IMR-90 (cell line): ENCODE data around the gene BCKDK. TPM values are rescaled to one million over a fixed set of nuclear protein-coding genes. Genes with fewer than 3 reads are reported as not detected.

ENCODE experiments used
- ATAC-seq: fragments of 200-7000 bp; cut with Tn5 transposase; 2 replicates; pipeline ENCODE4 v1.9.1; 2020; ENCODE audit warnings: low read depth, mild to moderate bottlenecking, moderate library complexity
- BruUV-seq: library from RNA; stranded (reverse); fragments of 400-500 nt; replicated peaks from 2 replicates; lab custom pipeline; 2021; lab: Mats Ljungman, UMichigan
- CTCF ChIA-PET: fragments of 300-600 bp; formaldehyde crosslinking; extraction: SDS; loops from one replicate; lab custom pipeline; 2021; ENCODE audit warnings: antibody characterized with exemption; lab: Yijun Ruan, JAX
- POLR2A ChIA-PET: fragments of 300-600 bp; sonication (Branson Sonifier 250); formaldehyde crosslinking; loops from one replicate; lab custom pipeline; 2022; ENCODE audit warnings: antibody characterized with exemption; ENCODE audit not compliant: unreplicated experiment; lab: Charles Lee
- DNase-seq: peaks from one replicate; pipeline ENCODE4 v3.0.0; 2013
- H2AFZ ChIP-seq: replicated peaks from 2 replicates; pipeline ENCODE3; 2013; ENCODE audit warnings: low read length, mild to moderate bottlenecking; ENCODE audit not compliant: poor library complexity
- H2AK5ac ChIP-seq: 2 replicates; pipeline ENCODE4 v1.6.1; 2013; ENCODE audit warnings: low read depth, low read length, inconsistent platforms
- H2AK9ac ChIP-seq: replicated peaks from 2 replicates; pipeline ENCODE3; 2013; ENCODE audit warnings: mild to moderate bottlenecking, low read depth, low read length, moderate library complexity; ENCODE audit not compliant: poor library complexity
- H2BK120ac ChIP-seq: 2 replicates; pipeline ENCODE4 v1.6.1; 2013; ENCODE audit warnings: low read depth, low read length, inconsistent platforms
- H2BK15ac ChIP-seq: 3 replicates; pipeline ENCODE4 v1.6.1; 2013; ENCODE audit warnings: low read depth, low read length, inconsistent platforms
- H2BK20ac ChIP-seq: 2 replicates; pipeline ENCODE4 v1.6.1; 2013; ENCODE audit warnings: low read depth, mild to moderate bottlenecking, inconsistent platforms, low read length, moderate library complexity
- H2BK5ac ChIP-seq: 2 replicates; pipeline ENCODE4 v1.6.1; 2013; ENCODE audit warnings: mild to moderate bottlenecking, low read depth, low read length, inconsistent platforms; ENCODE audit not compliant: poor library complexity, severe bottlenecking
- H3K14ac ChIP-seq: replicated peaks from 2 replicates; pipeline ENCODE4 v1.6.1; 2013; ENCODE audit warnings: low read depth, low read length, inconsistent platforms
- H3K18ac ChIP-seq: 2 replicates; pipeline ENCODE4 v1.6.1; 2013; ENCODE audit warnings: low read depth, low read length, control low read depth
- H3K23ac ChIP-seq: 2 replicates; pipeline ENCODE4 v1.6.1; 2013; ENCODE audit warnings: low read depth, low read length, inconsistent platforms
- H3K27ac ChIP-seq: 2 replicates; pipeline ENCODE4 v1.5.1; 2013; ENCODE audit warnings: mild to moderate bottlenecking, control low read depth, low read length; ENCODE audit not compliant: insufficient read depth
- H3K27me3 ChIP-seq: 2 replicates; pipeline ENCODE4 v1.6.1; 2013; ENCODE audit warnings: low read length; ENCODE audit not compliant: control insufficient read depth, insufficient read depth
- H3K36me3 ChIP-seq: 2 replicates; pipeline ENCODE4 v1.6.1; 2013; ENCODE audit warnings: low read length, mixed read lengths; ENCODE audit not compliant: control insufficient read depth, insufficient read depth
- H3K4ac ChIP-seq: 2 replicates; pipeline ENCODE4 v1.6.1; 2013; ENCODE audit warnings: low read depth, low read length, inconsistent platforms
- H3K4me1 ChIP-seq: 2 replicates; pipeline ENCODE4 v1.6.1; 2013; ENCODE audit warnings: low read length, mixed read lengths; ENCODE audit not compliant: control insufficient read depth, insufficient read depth
- H3K4me2 ChIP-seq: 2 replicates; pipeline ENCODE4 v1.6.1; 2013; ENCODE audit warnings: low read depth, mild to moderate bottlenecking, control low read depth, low read length, moderate library complexity
- H3K4me3 ChIP-seq: 2 replicates; pipeline ENCODE4 v1.5.1; 2013; ENCODE audit warnings: low read depth, mild to moderate bottlenecking, control low read depth, low read length, moderate library complexity; ENCODE audit not compliant: insufficient read depth
- H3K56ac ChIP-seq: 2 replicates; pipeline ENCODE4 v1.6.1; 2013; ENCODE audit warnings: low read length, inconsistent platforms; ENCODE audit not compliant: insufficient read depth; ENCODE audit errors: extremely low read depth
- H3K79me1 ChIP-seq, 2 experiments: 2 replicates each; pipeline ENCODE4 v1.6.1; 2013; ENCODE audit warnings: low read length in 2 of 2, inconsistent platforms in 1 of 2, low read depth in 1 of 2
- H3K9ac ChIP-seq: 2 replicates; pipeline ENCODE4 v1.6.1; 2013; ENCODE audit warnings: low read depth, low read length, control low read depth
- H3K9me1 ChIP-seq: 2 replicates; pipeline ENCODE4 v1.6.1; 2013; ENCODE audit warnings: low read length, inconsistent platforms; ENCODE audit not compliant: insufficient read depth
- H3K9me3 ChIP-seq: 2 replicates; pipeline ENCODE4 v1.6.1; 2013; ENCODE audit warnings: low read length; ENCODE audit not compliant: control insufficient read depth, insufficient read depth
- H4K20me1 ChIP-seq: 2 replicates; pipeline ENCODE4 v1.6.1; 2013; ENCODE audit warnings: low read length, inconsistent platforms; ENCODE audit not compliant: insufficient read depth
- H4K5ac ChIP-seq: 2 replicates; pipeline ENCODE4 v1.6.1; 2013; ENCODE audit warnings: mild to moderate bottlenecking, low read depth, low read length, control low read depth
- H4K8ac ChIP-seq, 2 experiments: 2 replicates each; pipeline ENCODE4 v1.6.1; 2013; ENCODE audit warnings: low read depth in 2 of 2, low read length in 2 of 2, control low read depth in 1 of 2, inconsistent platforms in 1 of 2
- H4K91ac ChIP-seq: 2 replicates; pipeline ENCODE4 v1.6.1; 2013; ENCODE audit warnings: low read depth, low read length, inconsistent platforms; ENCODE audit not compliant: insufficient read depth
- BHLHE40 ChIP-seq: fragments of 150-350 bp; IDR thresholded peaks from 2 replicates; pipeline ENCODE4 v1.6.1; 2016; ENCODE audit warnings: mild to moderate bottlenecking, low read depth, low read length
- CEBPB ChIP-seq: IDR thresholded peaks from 2 replicates; pipeline ENCODE4 v1.6.1; 2012; ENCODE audit warnings: low read depth, low read length, improper control_type of control experiment
- CHD1 ChIP-seq: IDR thresholded peaks from 2 replicates; pipeline ENCODE4 v1.6.1; 2012; ENCODE audit warnings: low read depth, low read length, improper control_type of control experiment
- CTCF ChIP-seq: conservative IDR thresholded peaks from 2 replicates; pipeline ENCODE4 v1.5.1; 2012; ENCODE audit warnings: mild to moderate bottlenecking, low read depth, low read length, improper control_type of control experiment
- ELK1 ChIP-seq: fragments of 150-350 bp; IDR thresholded peaks from 2 replicates; pipeline ENCODE4 v1.6.1; 2016; ENCODE audit warnings: low read depth, mild to moderate bottlenecking, low read length, moderate library complexity, borderline replicate concordance
- FOS ChIP-seq: fragments of 150-350 bp; IDR thresholded peaks from 2 replicates; pipeline ENCODE4 v1.6.1; 2016; ENCODE audit warnings: low read depth, low read length
- MAZ ChIP-seq: IDR thresholded peaks from 2 replicates; pipeline ENCODE4 v1.6.1; 2012; ENCODE audit warnings: low read depth, mild to moderate bottlenecking, low read length, improper control_type of control experiment, moderate library complexity, borderline replicate concordance
- MXI1 ChIP-seq: IDR thresholded peaks from 2 replicates; pipeline ENCODE4 v1.6.1; 2012; ENCODE audit warnings: low read depth, mild to moderate bottlenecking, low read length, moderate library complexity, borderline replicate concordance
- NFE2L2 ChIP-seq: fragments of 150-350 bp; IDR thresholded peaks from 2 replicates; pipeline ENCODE4 v1.6.1; 2016; ENCODE audit warnings: low read depth, mild to moderate bottlenecking, low read length
- POLR2A ChIP-seq: IDR thresholded peaks from 2 replicates; pipeline ENCODE4 v1.6.1; 2012; ENCODE audit warnings: mild to moderate bottlenecking, low read depth, low read length
- RAD21 ChIP-seq: IDR thresholded peaks from 2 replicates; pipeline ENCODE4 v1.6.1; 2012; ENCODE audit warnings: low read length, improper control_type of control experiment
- RCOR1 ChIP-seq: IDR thresholded peaks from 2 replicates; pipeline ENCODE4 v1.6.1; 2012; ENCODE audit warnings: mild to moderate bottlenecking, low read length, improper control_type of control experiment; ENCODE audit not compliant: insufficient replicate concordance
- RFX5 ChIP-seq: IDR thresholded peaks from 2 replicates; pipeline ENCODE4 v1.8.0; 2012; ENCODE audit warnings: low read depth, mild to moderate bottlenecking, low read length, moderate library complexity
- SMC3 ChIP-seq: fragments of 150-350 bp; IDR thresholded peaks from 2 replicates; pipeline ENCODE4 v1.6.1; 2016; ENCODE audit warnings: low read depth, mild to moderate bottlenecking, antibody characterized with exemption, low read length, moderate library complexity
- USF2 ChIP-seq: fragments of 150-350 bp; IDR thresholded peaks from 2 replicates; pipeline ENCODE4 v1.6.1; 2017; ENCODE audit warnings: mild to moderate bottlenecking, antibody characterized with exemption, low read length, low read depth
- WGBS, 2 experiments: methylation state at CpG; one replicate each; pipeline versions ENCODE4 v1.1.5 to v1.1.7; 2013; ENCODE audit warnings: missing lambda C conversion rate in 2 of 2; ENCODE audit not compliant: insufficient read length in 1 of 2; ENCODE audit errors: extremely low coverage in 2 of 2; 5-methylcytosine and 5-hydroxymethylcytosine counted together
- dilution Hi-C: fragments of 300-500 bp; cut with HindIII; formaldehyde crosslinking; loops from one replicate; pipeline ENCODE4 v1.14.3; 2018; ENCODE audit warnings: low sequenced_read_pairs; ENCODE audit not compliant: unreplicated experiment
- in situ Hi-C: fragments of 300-500 bp; cut with MboI; formaldehyde crosslinking; loops from 3 replicates; pipeline ENCODE4 v1.14.3; 2019; ENCODE audit warnings: low sequenced_read_pairs, inconsistent platforms, mixed read lengths
- intact Hi-C: fragments of 100-400 bp; cut with micrococcal nuclease; formaldehyde crosslinking; loops from 2 replicates; pipeline ENCODE4 v1.10.0; 2022
- polyA plus RNA-seq, 3 experiments: library from polyadenylated mRNA; depleted of rRNA; stranded (reverse); fragments of >200 nt; gene quantifications; 2 replicates each; pipeline ENCODE4 v1.2.3, GENCODE V29; 2012; ENCODE audit warnings: low replicate concordance in 1 of 3
- total RNA-seq: library from RNA; depleted of rRNA; stranded (reverse); fragments of >200 nt; gene quantifications from 2 replicates; pipeline ENCODE4 v1.2.3, GENCODE V29; 2012

The BCKDK gene
- total and polyA plus RNA-seq, 2 of the 4 experiments (the other 2 are of a cell fraction) = 26.0 to 79.3 TPM

GRCh38 chr16:31078597-31079341, 29.4 kb upstream of the BCKDK start:
- Histone ChIP-seq H2BK5ac (no peak overlapping the region), H2BK20ac (no peak overlapping the region), H3K14ac (no peak overlapping the region), H4K5ac (no peak overlapping the region), H3K4ac (no peak overlapping the region), H3K27ac (no peak overlapping the region), H2BK120ac (no peak overlapping the region), H4K20me1 (peaks cover 19% of the 10 kb centered on the region), H3K27me3 (no peaks in the 10 kb centered on the region), H3K18ac (no peak overlapping the region), H3K9me1 (peaks cover 2% of the 10 kb centered on the region; the same call in 1 of the 2 replicates), H4K91ac (no peak overlapping the region), H3K36me3 (peaks cover 70% of the 10 kb centered on the region), H3K9ac (no peak overlapping the region), H3K23ac (no peak overlapping the region), H2AFZ (no peak overlapping the region), H2AK5ac (no peak overlapping the region), H3K4me1 (no peaks in the 10 kb centered on the region), H4K8ac (no peak overlapping the region), H3K56ac (no peak overlapping the region), H3K4me2 (no peak overlapping the region), H3K79me1 (peaks cover 18 to 65% of the 10 kb centered on the region in 2 experiments), H2BK15ac (no peak overlapping the region), H3K4me3 (no peak overlapping the region), H3K9me3 (no peaks in the 10 kb centered on the region), H2AK9ac (no peak overlapping the region)
- CTCF ChIA-PET = no interaction called here
- no peak for DNase-seq
- BruUV-seq = no TSS peak
- POLR2A ChIA-PET = interaction anchor here (0.7 kb wide), 1 partner anchor 391 kb away, joined by 3 read pairs; no protein-coding TSS in a partner anchor
- intact Hi-C loops = loop anchor here (10.0 kb wide), 1 partner anchor 124 kb away; the partner anchor contains the start of gene SETD1A
- WGBS, 2 experiments = 93% methylated on average over 10 of the region's 15 CpGs; no CpG with 5 or more reads in 1 of the 2 experiments
- no peak for ATAC-seq
- in situ Hi-C loops = loop anchor here (10.0 kb wide), 1 partner anchor 386 kb away; no protein-coding TSS in a partner anchor
- dilution Hi-C loops = no loop called here
- no peak for TF ChIP-seq CEBPB
- TF ChIP-seq RCOR1 = no peak
- TF ChIP-seq RFX5 = no peak
- TF ChIP-seq SMC3 = no peak
- TF ChIP-seq USF2 = no peak
- TF ChIP-seq CTCF = no peak
- TF ChIP-seq RAD21 = no peak
- TF ChIP-seq CHD1 = no peak
- no peak for TF ChIP-seq BHLHE40
- no peak for TF ChIP-seq FOS
- TF ChIP-seq ELK1 = no peak
- TF ChIP-seq MAZ = no peak
- TF ChIP-seq MXI1 = no peak
- TF ChIP-seq NFE2L2 = no peak
- no peak for TF ChIP-seq POLR2A
